Heart right ventricle (tissue), 16 donors: ENCODE measurements around the gene ABHD11. TPM values are rescaled to one million over a fixed set of nuclear protein-coding genes. Genes with fewer than 3 reads are reported as not detected.

Source experiments
- ATAC-seq, 8 donors: fragments of 200-7000 bp; cut with Tn5 transposase; one replicate each; pipeline ENCODE4 v1.9.1; 2020; ENCODE audit warnings: mild to moderate bottlenecking in 8 of 8, moderate library complexity in 8 of 8, moderate number of reproducible peaks in 1 of 8
- DNase-seq, 2 donors: peaks; one replicate each; pipeline ENCODE4 v3.0.0-alpha.2; 2020
- H3K27ac ChIP-seq, 10 donors: fragments of 200-600 bp; sonication (generic) in 2 of 10; one replicate each; pipeline versions ENCODE4 v1.5.0 to v1.8.0; 2020 to 2022; ENCODE audit warnings: mild to moderate bottlenecking in 3 of 10
- H3K27me3 ChIP-seq, 7 donors: fragments of 200-600 bp; one replicate each; pipeline ENCODE4 v1.8.0; 2021 to 2022; ENCODE audit warnings: mild to moderate bottlenecking in 2 of 7
- H3K36me3 ChIP-seq, 9 donors: fragments of 200-600 bp; sonication (generic) in 1 of 9; one replicate each; pipeline versions ENCODE4 v1.5.0 to v1.8.0; 2020 to 2022; ENCODE audit warnings: mild to moderate bottlenecking in 2 of 9
- H3K4me1 ChIP-seq, 9 donors: fragments of 200-600 bp; sonication (generic) in 1 of 9; one replicate each; pipeline versions ENCODE4 v1.5.0 to v1.8.0; 2020 to 2022; ENCODE audit warnings: mild to moderate bottlenecking in 4 of 9
- H3K4me3 ChIP-seq, 10 donors: fragments of 200-600 bp; sonication (generic) in 2 of 10; one replicate each; pipeline versions ENCODE4 v1.5.0 to v1.8.0; 2020 to 2022; ENCODE audit warnings: mild to moderate bottlenecking in 7 of 10, moderate library complexity in 2 of 10
- H3K9me3 ChIP-seq, 11 donors: fragments of 200-600 bp in 10 of 11; sonication (generic) in 2 of 11; one replicate each; pipeline versions ENCODE4 v1.5.0 to v1.8.0; 2013 to 2022; ENCODE audit warnings: mild to moderate bottlenecking in 2 of 11, control low read depth in 1 of 11, moderate library complexity in 1 of 11
- CTCF ChIP-seq, 9 donors: fragments of 200-600 bp; sonication (generic) in 2 of 9; IDR thresholded peaks; one replicate each; pipeline versions ENCODE4 v1.5.0 to v1.8.0; 2021 to 2022; ENCODE audit warnings: antibody characterized with exemption in 9 of 9, mild to moderate bottlenecking in 5 of 9, moderate library complexity in 1 of 9
- WGBS, 2 donors: extraction: QIAGEN DNeasy Blood & Tissue Kit; methylation state at CpG; one replicate each; pipeline ENCODE4 v1.1.7; 2013; ENCODE audit warnings: inconsistent platforms in 1 of 2; 5-methylcytosine and 5-hydroxymethylcytosine counted together
- intact Hi-C, 10 donors: fragments of 100-400 bp; cut with DNase I; formaldehyde crosslinking; loops; one replicate each; pipeline versions ENCODE4 v1.11.1 to v1.14.2; 2022
- microRNA-seq, 2 donors: library from miRNA; unstranded; fragments of <30 nt; microRNA quantifications; one replicate each; pipeline ENCODE4 v1.2.0, GENCODE V29; 2021
- polyA plus RNA-seq, 2 donors: library from polyadenylated mRNA; stranded (reverse); fragments of 200-250 nt; gene quantifications; one replicate each; pipeline ENCODE4 v1.2.3, GENCODE V29; 2013
- total RNA-seq, 10 donors: library from RNA; stranded (reverse); fragmentation: NEBNext Ultra II Directional in 3 of 10; extraction: Animal tissue kit (Norgen Biotek cat#: 25700) in 3 of 10; gene quantifications; one replicate each; pipeline versions ENCODE4 v1.2.1 to v1.2.4, GENCODE V29; 2021 to 2023
- donor health status: Arrhythmogenic right ventricular cardiomyopathy.
- donor health status: ischemic (EF 13 %, LVEDD 7.1; RV severe dilation, severe dysfunction).
- donor health status: healthy with polysubstance abuse.
- donor health status: DM: no; HTN: yes; CAD: no.
- donor health status: DM: no; HTN: no; CAD: no.
- donor health status: ischemic (EF 25% LVEDD 6.9; RV normal size, moderate dysfunction).
- donor health status: ischemic (EF 25% LVEDD 5.7; RV mildly dilated, moderate dysfunction).
- donor health status: healthy.
- donor health status: DM: yes; HTN: yes; CAD: no.
- donor health status: Ischemic cardiomyopathy.
- donor health status: ischemic (EF 35%, LVEDD 5.7; RV mildly dilated, moderate dysfunction).
- donor health status: nonischemic (EF 11% LVEDD 7.7; RV severe dilation, severe dysfunction).
- donor health status: DM: yes; HTN: yes; CAD: no.
- donor health status: PGD.
- donor health status: ischemic (EF 29% LVEDD 5.4; RV normal size, mild dysfunction).
- donor health status: nonischemic (EF 23%, LVEDD 6.1; RV moderate dilation, normal function).

The ABHD11 gene
- total and polyA plus RNA-seq, 12 donors, result 20.0 to 36.8 (median 29.6) TPM

- Histone ChIP-seq H3K9me3 (no peaks in the 10 kb centered on the region), H3K36me3 (peaks cover 0 to 70% (median 23%) of the 10 kb centered on the region in 9 donors)
- 88% methylated on average over 8 of the region's 8 CpGs for WGBS, 2 donors
Observed at GRCh38 chr7:73688288-73688687, 50.3 kb downstream of the ABHD11 start.

More at GRCh38 chr7:73688288-73688687, 50.3 kb downstream of the ABHD11 start:
- Histone ChIP-seq H3K4me1 (peaks cover 0 to 12% (median 6%) of the 10 kb centered on the region in 9 donors), H3K27ac (no peak overlapping the region), H3K27me3 (no peaks in the 10 kb centered on the region), H3K4me3 (no peak overlapping the region)
- ATAC-seq (no peak), DNase-seq (no peak)
- no peak for TF ChIP-seq CTCF (IDR thresholded peaks at IDR 0.05)
- intact Hi-C loops, result loop anchor here in 2 of 10 donors (10.0 kb wide), 2 partner anchors 47 to 113 kb away; partner anchors contain the start of genes ABHD11 (in 1 of the 2) and TBL2 (in 1 of the 2)

Small RNA genes within 50 kb of the gene (microRNA-seq; reads per million reads assigned to microRNA genes)
- 0 reads per million in 2 donors for gene MIR4284

Other genes with a start within 250 kb of the ABHD11 start
- gene BAZ1B, start 216.5 kb downstream of the ABHD11 start, total RNA-seq, result 10 to 100 TPM; 34.0 to 49.9 (median 41.5) TPM
- 10 to 100 TPM; 11.7 to 17.2 TPM for gene BAZ1B, start 216.5 kb downstream of the ABHD11 start, polyA plus RNA-seq
- gene BCL7B, start 181.1 kb downstream of the ABHD11 start, total RNA-seq, result 10 to 100 TPM; 65.1 to 85.8 (median 73.9) TPM
- 10 to 100 TPM; 64.9 to 65.5 TPM for gene BCL7B, start 181.1 kb downstream of the ABHD11 start, polyA plus RNA-seq
- 10 to 100 TPM in 7 of 10 donors, 1 to 10 TPM in 3; 7.7 to 20.6 (median 10.4) TPM for gene TBL2, start 160.2 kb downstream of the ABHD11 start, total RNA-seq
- gene TBL2, start 160.2 kb downstream of the ABHD11 start, polyA plus RNA-seq, result 10 to 100 TPM in 1 of 2 donors, 1 to 10 TPM in 1; 6.9 to 22.1 TPM
- gene MLXIPL, start 114.3 kb downstream of the ABHD11 start, total RNA-seq, result 1 to 10 TPM in 5 of 10 donors, under 1 TPM in 3, not detected in 2; 0.28 to 8.5 (median 1.9) TPM
- 10 to 100 TPM in 1 of 2 donors, 1 to 10 TPM in 1; 2.8 to 22.8 TPM for gene MLXIPL, start 114.3 kb downstream of the ABHD11 start, polyA plus RNA-seq
- gene VPS37D, start 71.0 kb downstream of the ABHD11 start, total RNA-seq, result 1 to 10 TPM; 1.1 to 3.6 (median 2.2) TPM
- 1 to 10 TPM; 1.2 to 1.4 TPM for gene VPS37D, start 71.0 kb downstream of the ABHD11 start, polyA plus RNA-seq
- gene DNAJC30, start 55.3 kb downstream of the ABHD11 start, total RNA-seq, result 10 to 100 TPM; 12.1 to 20.8 (median 15.8) TPM
- gene DNAJC30, start 55.3 kb downstream of the ABHD11 start, polyA plus RNA-seq, result 1 to 10 TPM; 9.1 TPM
- 10 to 100 TPM; 63.4 to 89.9 (median 66.8) TPM for gene BUD23, start 55.2 kb downstream of the ABHD11 start, total RNA-seq
- 100 to 1,000 TPM; 123 to 134 TPM for gene BUD23, start 55.2 kb downstream of the ABHD11 start, polyA plus RNA-seq
- 1 to 10 TPM in 9 of 10 donors, under 1 TPM in 1; 0.88 to 2.7 (median 1.8) TPM for gene STX1A, start 19.1 kb downstream of the ABHD11 start, total RNA-seq
- 1 to 10 TPM; 2.5 to 3.4 TPM for gene STX1A, start 19.1 kb downstream of the ABHD11 start, polyA plus RNA-seq
- gene CLDN3, start 31.5 kb upstream of the ABHD11 start, total RNA-seq, result not detected
- gene CLDN3, start 31.5 kb upstream of the ABHD11 start, polyA plus RNA-seq, result not detected
- under 1 TPM in 2 of 10 donors, not detected in 8; 0.14 to 0.30 TPM for gene CLDN4, start 92.2 kb upstream of the ABHD11 start, total RNA-seq
- under 1 TPM in 1 of 2 donors, not detected in 1; 0.03 TPM for gene CLDN4, start 92.2 kb upstream of the ABHD11 start, polyA plus RNA-seq
- gene METTL27, start 103.7 kb upstream of the ABHD11 start, total RNA-seq, result 1 to 10 TPM in 1 of 10 donors, under 1 TPM in 7, not detected in 2; 0.31 to 1.3 (median 0.47) TPM
- gene METTL27, start 103.7 kb upstream of the ABHD11 start, polyA plus RNA-seq, result under 1 TPM in 1 of 2 donors, not detected in 1; 0.16 TPM
- gene TMEM270, start 122.4 kb upstream of the ABHD11 start, total RNA-seq, result not detected
- gene TMEM270, start 122.4 kb upstream of the ABHD11 start, polyA plus RNA-seq, result not detected